Vagina (tissue), 2 donors: ENCODE data around the gene SPATA6. TPM values are rescaled to one million over a fixed set of nuclear protein-coding genes. Genes with fewer than 3 reads are reported as not detected.
"Not testable (repeated sequence)": the region's sequence is repeated elsewhere in the genome, so short reads cannot be mapped to it uniquely, and the experiment has no call there.

Experiments
- DNase-seq, 2 donors: peaks; one replicate each; pipeline ENCODE4 v3.0.0-alpha.2; 2017; ENCODE audit errors: extremely low spot score in 2 of 2
- H3K27ac ChIP-seq: fragments of 200-600 bp; sonication (generic); one replicate; pipeline ENCODE4 v1.5.1; 2019
- H3K27me3 ChIP-seq: fragments of 200-600 bp; sonication (generic); one replicate; pipeline ENCODE4 v1.5.1; 2019
- H3K36me3 ChIP-seq, 2 donors: fragments of 200-600 bp; sonication (generic); one replicate each; pipeline ENCODE4 v1.5.1; 2017 to 2019
- H3K4me1 ChIP-seq: fragments of 200-600 bp; sonication (generic); one replicate; pipeline ENCODE4 v1.5.1; 2019
- H3K4me3 ChIP-seq, 2 donors: fragments of 200-600 bp; sonication (generic); 1 replicate in 1 of 2; 2 replicates in 1 of 2; pipeline ENCODE4 v1.5.1; 2016 to 2019
- H3K9me3 ChIP-seq: fragments of 200-600 bp; sonication (generic); one replicate; pipeline ENCODE4 v1.5.1; 2019
- CTCF ChIP-seq, 3 experiments: fragments of 450-650 bp in 2 of 3; fragments of 200-600 bp in 1 of 3; sonication (generic) in 1 of 3; IDR thresholded peaks; one replicate each; pipeline ENCODE4 v1.5.1; 2017 to 2019; ENCODE audit warnings: antibody characterized with exemption in 3 of 3, mild to moderate bottlenecking in 2 of 3, moderate library complexity in 2 of 3
- POLR2A ChIP-seq, 2 donors: fragments of 450-650 bp; IDR thresholded peaks; one replicate each; pipeline ENCODE4 v1.6.1; 2017; ENCODE audit warnings: antibody characterized with exemption in 2 of 2, mild to moderate bottlenecking in 2 of 2, moderate library complexity in 2 of 2
- POLR2AphosphoS5 ChIP-seq, 2 donors: sonication (generic); formaldehyde crosslinking; IDR thresholded peaks; one replicate each; pipeline ENCODE4 v1.9.0; 2017; ENCODE audit warnings: antibody characterized with exemption in 2 of 2, mild to moderate bottlenecking in 2 of 2, low read depth in 1 of 2; ENCODE audit not compliant: insufficient read depth in 1 of 2
- intact Hi-C: fragments of 100-400 bp; cut with DNase I; formaldehyde crosslinking; loops from one replicate; pipeline ENCODE4 v1.15.1; 2023
- total RNA-seq: library from RNA; depleted of rRNA; stranded (reverse); fragments of >200 nt; gene quantifications from one replicate; pipeline ENCODE4 v1.2.3, GENCODE V29; 2016

The SPATA6 gene
- total RNA-seq, 1 donor from 2014 or later, result 30.4 TPM

- H3K9me3 ChIP-seq, result no peaks in the 10 kb centered on the region
- no peaks in the 10 kb centered on the region for H3K4me1 ChIP-seq
- intact Hi-C loops, result no loop called here
- no peaks in the 10 kb centered on the region for H3K27me3 ChIP-seq
- no peak for DNase-seq
- H3K4me3 ChIP-seq, result no peak overlapping the region
- TF ChIP-seq CTCF (IDR thresholded peaks at IDR 0.05) (no peak), POLR2AphosphoS5 (IDR thresholded peaks at IDR 0.05; ENCODE audit: insufficient read depth in 1 of 2, low read depth in 1 of 2) (no peak), POLR2A (IDR thresholded peaks at IDR 0.05) (no peak)
- no peak overlapping the region for H3K27ac ChIP-seq
- H3K36me3 ChIP-seq, result no peaks in the 10 kb centered on the region
Measured at GRCh38 chr1:48291421-48291820, 180.6 kb downstream of the SPATA6 start.

DNA sequence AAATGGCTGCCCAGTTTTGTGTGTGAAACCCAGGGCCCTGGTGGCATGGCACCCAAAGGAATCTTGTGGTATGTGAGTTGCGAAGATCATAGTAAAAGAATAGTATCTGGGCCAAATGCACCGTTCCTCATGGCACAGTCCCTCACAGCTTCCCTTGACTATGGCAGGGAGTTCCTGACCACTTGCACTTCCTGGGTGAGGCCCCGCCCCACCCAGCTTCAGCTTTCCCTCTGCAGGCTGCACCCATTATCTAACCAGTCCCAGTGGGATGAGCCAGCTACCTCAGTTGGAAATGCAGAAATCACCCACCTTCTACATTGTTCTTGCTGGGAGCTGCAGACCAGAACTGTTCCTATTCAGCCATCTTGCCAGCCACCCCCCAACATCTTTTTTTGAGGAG lies 186.5 kb downstream of the SPATA6 start:
- intact Hi-C loops, result no loop called here
- no peak for DNase-seq
- Histone ChIP-seq H3K36me3 (no peaks in the 10 kb centered on the region), H3K4me1 (no peaks in the 10 kb centered on the region), H3K9me3 (no peaks in the 10 kb centered on the region), H3K27me3 (no peaks in the 10 kb centered on the region), H3K27ac (no peak overlapping the region), H3K4me3 (no peak overlapping the region)
- TF ChIP-seq POLR2A (IDR thresholded peaks at IDR 0.05) (no peak), POLR2AphosphoS5 (IDR thresholded peaks at IDR 0.05; ENCODE audit: insufficient read depth in 1 of 2, low read depth in 1 of 2) (no peak), CTCF (IDR thresholded peaks at IDR 0.05) (no peak)

DNA sequence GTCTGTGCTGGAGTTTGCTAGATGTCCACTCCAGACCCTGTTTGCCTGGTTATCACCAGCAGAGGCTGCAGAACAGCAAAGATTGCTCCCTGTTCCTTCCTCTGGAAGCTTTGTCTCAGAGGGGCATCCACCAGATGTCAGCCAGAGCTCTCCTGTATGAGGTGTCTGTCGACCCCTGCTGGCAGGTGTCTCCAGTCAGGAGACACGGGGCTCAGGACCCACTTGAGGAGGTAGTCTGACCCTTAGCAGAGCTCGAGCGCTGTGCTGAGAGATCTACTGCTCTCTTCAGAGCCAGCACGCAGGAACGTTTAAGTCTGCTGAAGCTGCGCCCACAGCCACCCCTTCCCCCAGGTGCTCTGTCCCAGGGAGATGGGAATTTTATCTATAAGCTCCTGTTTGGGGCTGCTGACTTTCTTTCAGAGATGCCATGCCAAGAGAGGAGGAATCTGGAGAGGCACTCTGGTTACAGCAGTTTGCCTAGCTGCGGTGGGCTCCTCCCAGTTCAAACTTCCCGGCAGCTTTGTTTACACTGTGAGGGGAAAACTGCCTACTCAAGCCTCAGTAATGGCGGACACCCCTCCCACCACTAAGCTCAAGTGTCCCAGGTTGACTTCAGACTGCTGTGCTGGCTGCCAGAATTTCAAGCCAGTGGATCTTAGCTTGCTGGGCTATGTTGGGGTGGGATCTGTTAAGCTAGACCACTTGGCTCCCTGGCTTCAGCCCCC lies 187.1 kb downstream of the SPATA6 start:
- intact Hi-C loops, H3K4me1 ChIP-seq, H3K4me3 ChIP-seq, H3K27ac ChIP-seq, H3K27me3 ChIP-seq, DNase-seq, H3K36me3 ChIP-seq, H3K9me3 ChIP-seq: not testable (repeated sequence)

DNA sequence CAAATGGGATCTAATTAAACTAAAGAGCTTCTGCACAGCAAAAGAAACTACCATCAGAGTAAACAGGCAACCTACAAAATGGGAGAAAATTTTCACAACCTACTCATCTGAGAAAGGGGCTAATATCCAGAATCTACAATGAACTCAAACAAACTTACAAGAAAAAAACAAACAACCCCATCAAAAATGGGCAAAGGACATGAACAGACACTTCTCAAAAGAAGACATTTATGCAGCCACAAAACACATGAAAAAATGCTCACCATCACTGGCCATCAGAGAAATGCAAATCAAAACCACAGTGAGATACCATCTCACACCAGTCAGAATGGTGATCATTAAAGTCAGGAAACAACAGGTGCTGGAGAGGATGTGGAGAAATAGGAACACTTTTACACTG lies 189.7 kb downstream of the SPATA6 start:
- DNase-seq, H3K27me3 ChIP-seq, H3K4me1 ChIP-seq, H3K4me3 ChIP-seq, intact Hi-C loops, H3K36me3 ChIP-seq, H3K27ac ChIP-seq, H3K9me3 ChIP-seq: not testable (repeated sequence)

GRCh38 chr1:48277437-48277836 lies 194.6 kb downstream of the SPATA6 start:
- H3K4me3 ChIP-seq, intact Hi-C loops, H3K9me3 ChIP-seq, H3K4me1 ChIP-seq, DNase-seq, H3K27me3 ChIP-seq, H3K36me3 ChIP-seq, H3K27ac ChIP-seq: not testable (repeated sequence)

DNA sequence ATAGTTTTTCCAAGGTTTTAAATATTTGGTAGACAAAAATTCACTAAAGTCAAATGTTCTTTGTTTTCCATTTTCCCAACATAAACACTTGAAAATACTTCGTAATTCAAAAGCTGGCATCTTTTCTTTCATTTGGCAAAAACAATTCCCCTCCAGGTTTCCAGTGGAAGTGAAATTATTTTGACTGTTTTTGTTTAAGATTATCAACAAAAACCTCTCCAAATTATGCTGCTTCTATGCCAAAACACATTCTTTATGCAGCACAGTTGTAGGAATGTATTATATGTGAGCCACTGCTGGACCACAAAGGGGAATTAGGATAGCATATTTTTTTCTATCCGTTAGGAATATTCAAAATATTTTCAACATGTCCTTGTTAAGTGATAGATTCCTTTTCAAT lies 205.4 kb downstream of the SPATA6 start:
- Histone ChIP-seq H3K36me3 (no peaks in the 10 kb centered on the region), H3K4me3 (no peak overlapping the region), H3K9me3 (no peaks in the 10 kb centered on the region), H3K27ac (no peak overlapping the region), H3K27me3 (no peaks in the 10 kb centered on the region), H3K4me1 (no peaks in the 10 kb centered on the region)
- DNase-seq, result no peak
- intact Hi-C loops, result no loop called here
- no peak for TF ChIP-seq POLR2AphosphoS5 (IDR thresholded peaks at IDR 0.05; ENCODE audit: insufficient read depth in 1 of 2, low read depth in 1 of 2)

DNA sequence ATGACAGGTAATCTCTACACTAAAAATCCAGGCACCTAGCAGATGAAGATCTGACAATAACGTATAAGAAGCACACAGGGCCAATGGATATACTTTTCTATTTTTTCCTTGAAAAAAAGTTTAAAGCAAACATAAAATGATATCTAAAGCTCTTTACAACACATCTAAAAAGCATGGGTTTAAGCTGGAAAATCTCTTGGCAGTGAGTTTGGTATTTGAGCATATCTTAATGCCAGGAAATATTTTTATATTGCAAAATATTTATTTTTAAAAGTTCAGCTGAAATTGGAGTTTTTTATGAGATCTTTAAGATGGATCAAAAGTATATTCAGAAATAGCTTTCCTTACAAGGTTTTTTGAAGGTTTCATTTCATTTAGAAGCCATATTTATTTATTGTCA lies 209.0 kb downstream of the SPATA6 start:
- intact Hi-C loops, result no loop called here
- no peak for DNase-seq
- H3K27ac ChIP-seq, result no peak overlapping the region
- H3K27me3 ChIP-seq, result no peaks in the 10 kb centered on the region
- H3K36me3 ChIP-seq, result no peaks in the 10 kb centered on the region
- H3K4me3 ChIP-seq, result no peak overlapping the region
- no peak for TF ChIP-seq POLR2A (IDR thresholded peaks at IDR 0.05)
- TF ChIP-seq POLR2AphosphoS5 (IDR thresholded peaks at IDR 0.05; ENCODE audit: insufficient read depth in 1 of 2, low read depth in 1 of 2), result no peak
- TF ChIP-seq CTCF (IDR thresholded peaks at IDR 0.05), result no peak
- no peaks in the 10 kb centered on the region for H3K9me3 ChIP-seq
- no peaks in the 10 kb centered on the region for H3K4me1 ChIP-seq
